SU-DHL-6 (cell line): ENCODE measurements around the gene SYNJ2.

Source experiments
- H2AFZ ChIP-seq: fragments of 200-600 bp; sonication (generic); 2 replicates; pipeline ENCODE4 v1.6.1; 2014; ENCODE audit warnings: low read depth, mild to moderate bottlenecking, moderate library complexity, mixed read lengths, antibody characterized with exemption, low read length; ENCODE audit not compliant: severe bottlenecking
- H3F3A ChIP-seq: fragments of 200-600 bp; shearing (Covaris generic); 2 replicates; pipeline ENCODE4 v1.6.0; 2016; ENCODE audit warnings: antibody characterized with exemption, mild to moderate bottlenecking; ENCODE audit not compliant: insufficient read depth
- H3K27ac ChIP-seq: fragments of 200-600 bp; sonication (generic); 2 replicates; pipeline ENCODE4 v1.5.1; 2016; ENCODE audit warnings: low read depth, mild to moderate bottlenecking, low read length, moderate library complexity, mixed read lengths
- H3K27me3 ChIP-seq: fragments of 200-600 bp; sonication (generic), shearing (Covaris generic); 2 replicates; pipeline ENCODE4 v1.6.0; 2014; ENCODE audit warnings: mild to moderate bottlenecking, low read length
- H3K36me3 ChIP-seq: fragments of 200-600 bp; sonication (generic); 2 replicates; pipeline ENCODE4 v1.6.1; 2014; ENCODE audit warnings: mild to moderate bottlenecking, low read length, mixed read lengths
- H3K4me2 ChIP-seq: fragments of 300-600, 200-600 bp; shearing (Covaris generic), sonication (generic); 2 replicates; pipeline ENCODE4 v1.6.0; 2014; ENCODE audit warnings: low read length, low read depth, mild to moderate bottlenecking; ENCODE audit not compliant: poor library complexity, severe bottlenecking
- H3K4me3 ChIP-seq: fragments of 200-600 bp; sonication (generic); 2 replicates; pipeline ENCODE4 v1.5.1; 2014; ENCODE audit warnings: antibody characterized with exemption, low read length, mild to moderate bottlenecking, mixed read lengths; ENCODE audit not compliant: insufficient read depth, poor library complexity, severe bottlenecking
- H3K79me2 ChIP-seq: fragments of 200-600 bp; sonication (generic); 2 replicates; pipeline ENCODE4 v1.6.1; 2014; ENCODE audit warnings: mild to moderate bottlenecking, low read length, moderate library complexity; ENCODE audit not compliant: insufficient read depth
- H3K9ac ChIP-seq: fragments of 200-600 bp; sonication (generic); 2 replicates; pipeline ENCODE4 v1.7.0; 2014; ENCODE audit warnings: mild to moderate bottlenecking, low read length
- H3K9me2 ChIP-seq: fragments of 200-600 bp; sonication (generic); replicated peaks from 2 replicates; pipeline ENCODE4 v1.6.1; 2014; ENCODE audit warnings: low read length; ENCODE audit not compliant: insufficient read depth
- H3K9me3 ChIP-seq: fragments of 200-600 bp; sonication (generic); 2 replicates; pipeline ENCODE4 v1.6.1; 2014; ENCODE audit warnings: low read length, mixed read lengths; ENCODE audit not compliant: insufficient read depth
- H4K20me1 ChIP-seq: fragments of 200-600 bp; sonication (generic); 2 replicates; pipeline ENCODE4 v1.6.1; 2014; ENCODE audit warnings: low read depth, mild to moderate bottlenecking, antibody characterized with exemption, low read length, moderate library complexity, mixed read lengths
- EZH2phosphoT487 ChIP-seq: fragments of 200-600 bp; sonication (generic), shearing (Covaris generic); conservative IDR thresholded peaks from 2 replicates; pipeline ENCODE4 v1.6.1; 2018; ENCODE audit warnings: mild to moderate bottlenecking, antibody characterized with exemption, low read length, moderate library complexity, mixed read lengths
- TF ChIP-seq, protein P1 (sequence below): fragments of 200-600 bp; sonication (generic); IDR thresholded peaks from one replicate; pipeline ENCODE4 v1.5.1; 2017; ENCODE audit warnings: antibody characterized with exemption, mild to moderate bottlenecking, low read length, moderate library complexity; ENCODE audit not compliant: insufficient read depth, poor library complexity, severe bottlenecking

SYNJ2 gene

DNA sequence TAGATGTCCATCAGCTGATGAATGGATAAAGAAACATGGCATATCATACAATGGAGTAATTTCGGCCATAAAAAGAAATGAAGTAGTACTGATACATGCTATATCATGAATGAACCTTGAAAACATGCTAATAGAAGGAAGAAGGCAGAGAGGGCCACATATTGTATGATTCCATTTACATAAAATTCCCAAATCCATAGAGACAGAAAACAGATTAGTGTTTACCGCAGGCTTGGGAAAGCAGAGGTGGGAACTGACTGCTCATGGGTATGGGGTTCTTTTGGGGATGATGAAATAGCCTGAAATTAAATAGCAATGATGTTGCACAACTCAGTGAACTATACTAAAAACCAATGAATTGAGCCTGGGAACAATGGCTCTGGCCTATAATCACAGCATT lies 128.1 kb downstream of the SYNJ2 start:
- TF ChIP-seq EZH2phosphoT487: no peak
- TF ChIP-seq, protein P1, sequence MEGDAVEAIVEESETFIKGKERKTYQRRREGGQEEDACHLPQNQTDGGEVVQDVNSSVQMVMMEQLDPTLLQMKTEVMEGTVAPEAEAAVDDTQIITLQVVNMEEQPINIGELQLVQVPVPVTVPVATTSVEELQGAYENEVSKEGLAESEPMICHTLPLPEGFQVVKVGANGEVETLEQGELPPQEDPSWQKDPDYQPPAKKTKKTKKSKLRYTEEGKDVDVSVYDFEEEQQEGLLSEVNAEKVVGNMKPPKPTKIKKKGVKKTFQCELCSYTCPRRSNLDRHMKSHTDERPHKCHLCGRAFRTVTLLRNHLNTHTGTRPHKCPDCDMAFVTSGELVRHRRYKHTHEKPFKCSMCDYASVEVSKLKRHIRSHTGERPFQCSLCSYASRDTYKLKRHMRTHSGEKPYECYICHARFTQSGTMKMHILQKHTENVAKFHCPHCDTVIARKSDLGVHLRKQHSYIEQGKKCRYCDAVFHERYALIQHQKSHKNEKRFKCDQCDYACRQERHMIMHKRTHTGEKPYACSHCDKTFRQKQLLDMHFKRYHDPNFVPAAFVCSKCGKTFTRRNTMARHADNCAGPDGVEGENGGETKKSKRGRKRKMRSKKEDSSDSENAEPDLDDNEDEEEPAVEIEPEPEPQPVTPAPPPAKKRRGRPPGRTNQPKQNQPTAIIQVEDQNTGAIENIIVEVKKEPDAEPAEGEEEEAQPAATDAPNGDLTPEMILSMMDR: no peak
- H3K27ac ChIP-seq: no peak overlapping the region
- H3F3A ChIP-seq: no peaks in the 10 kb centered on the region
- no peak overlapping the region for H3K9ac ChIP-seq
- no peaks in the 10 kb centered on the region for H4K20me1 ChIP-seq
- H3K9me3 ChIP-seq: no peaks in the 10 kb centered on the region
- no peaks in the 10 kb centered on the region for H3K27me3 ChIP-seq
- no peak overlapping the region for H3K4me3 ChIP-seq
- no peak overlapping the region for H3K4me2 ChIP-seq
- no peaks in the 10 kb centered on the region for H3K9me2 ChIP-seq
- no peak overlapping the region for H2AFZ ChIP-seq
- no peaks in the 10 kb centered on the region for H3K36me3 ChIP-seq
- H3K79me2 ChIP-seq: no peaks in the 10 kb centered on the region

- H3K4me3 ChIP-seq: no peak overlapping the region
- no peak overlapping the region for H3K4me2 ChIP-seq
- H3K9me3 ChIP-seq: no peaks in the 10 kb centered on the region
- H3F3A ChIP-seq: no peaks in the 10 kb centered on the region
- no peak overlapping the region for H3K9ac ChIP-seq
- no peaks in the 10 kb centered on the region for H3K36me3 ChIP-seq
- no peak overlapping the region for H2AFZ ChIP-seq
- H3K27ac ChIP-seq: no peak overlapping the region
- TF ChIP-seq, protein P1: no peak
- H3K9me2 ChIP-seq: no peaks in the 10 kb centered on the region
- no peaks in the 10 kb centered on the region for H3K79me2 ChIP-seq
- H3K27me3 ChIP-seq: no peaks in the 10 kb centered on the region
- no peaks in the 10 kb centered on the region for H4K20me1 ChIP-seq
Observed at GRCh38 chr6:158110986-158111385, 129.3 kb downstream of the SYNJ2 start.

DNA sequence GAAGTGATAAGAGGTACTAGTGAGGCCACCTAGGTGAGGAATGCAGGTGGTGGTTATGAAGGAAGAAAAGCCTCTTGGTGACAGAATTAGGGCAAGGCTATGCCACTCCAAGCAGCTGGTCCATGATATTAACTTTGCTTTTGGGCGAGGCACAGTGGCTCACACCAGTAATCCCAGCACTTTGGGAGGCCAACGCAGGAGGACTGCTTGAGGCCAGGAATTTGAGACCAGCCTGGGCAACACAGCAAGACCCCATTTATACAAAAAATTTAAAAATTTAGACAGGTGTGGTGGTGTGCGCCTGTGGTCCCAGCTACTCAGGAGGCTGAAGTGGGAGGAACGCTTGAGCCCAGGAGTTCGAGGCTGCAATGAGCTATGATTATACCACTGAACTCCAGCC lies 130.3 kb downstream of the SYNJ2 start:
- no peak overlapping the region for H2AFZ ChIP-seq
- no peak overlapping the region for H3K27ac ChIP-seq
- no peak overlapping the region for H3K4me3 ChIP-seq
- H3K27me3 ChIP-seq: no peaks in the 10 kb centered on the region
- no peaks in the 10 kb centered on the region for H3K9me2 ChIP-seq
- no peak overlapping the region for H3K4me2 ChIP-seq
- no peaks in the 10 kb centered on the region for H4K20me1 ChIP-seq
- H3F3A ChIP-seq: no peaks in the 10 kb centered on the region
- no peak overlapping the region for H3K9ac ChIP-seq
- no peaks in the 10 kb centered on the region for H3K79me2 ChIP-seq
- no peaks in the 10 kb centered on the region for H3K36me3 ChIP-seq
- no peak for TF ChIP-seq EZH2phosphoT487
- TF ChIP-seq, protein P1: no peak
- no peaks in the 10 kb centered on the region for H3K9me3 ChIP-seq

DNA sequence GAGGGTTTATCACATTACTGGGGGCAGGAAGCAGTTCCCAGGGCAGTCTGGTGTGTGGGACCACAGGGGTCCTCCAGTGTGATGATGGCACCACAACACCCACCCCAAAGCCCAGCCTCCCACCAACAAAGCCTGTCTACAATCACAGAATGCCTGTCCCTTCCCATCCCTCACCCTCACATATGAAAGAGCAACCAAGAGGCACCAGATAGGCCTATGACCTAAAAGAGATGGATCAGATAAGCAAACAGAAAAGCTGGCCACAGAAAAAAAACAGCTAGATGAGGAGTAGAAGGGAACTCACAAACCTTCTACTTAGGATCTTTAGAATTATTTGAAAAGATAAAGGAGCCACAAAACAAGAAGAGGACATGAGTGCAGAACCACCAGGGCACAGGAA lies 132.1 kb downstream of the SYNJ2 start:
- H3K9ac ChIP-seq: no peak overlapping the region
- no peak overlapping the region for H2AFZ ChIP-seq
- no peaks in the 10 kb centered on the region for H3K9me2 ChIP-seq
- H3K4me2 ChIP-seq: no peak overlapping the region
- no peaks in the 10 kb centered on the region for H3F3A ChIP-seq
- no peaks in the 10 kb centered on the region for H3K27me3 ChIP-seq
- no peaks in the 10 kb centered on the region for H3K36me3 ChIP-seq
- H4K20me1 ChIP-seq: no peaks in the 10 kb centered on the region
- TF ChIP-seq EZH2phosphoT487: no peak
- TF ChIP-seq, protein P1: no peak
- no peaks in the 10 kb centered on the region for H3K9me3 ChIP-seq
- H3K27ac ChIP-seq: no peak overlapping the region
- no peaks in the 10 kb centered on the region for H3K79me2 ChIP-seq
- no peak overlapping the region for H3K4me3 ChIP-seq
